CD8-positive, alpha-beta memory T cell (primary cell): ENCODE results near the gene APOO. TPM values are rescaled to one million over a fixed set of nuclear protein-coding genes. Genes with fewer than 3 reads are reported as not detected.

Experiments
- CTCF ChIA-PET: fragments of 350-600 bp; sonication (Branson Sonifier 250); formaldehyde crosslinking; loops from one replicate; lab custom pipeline; 2021; ENCODE audit warnings: antibody characterized with exemption; lab: Charles Lee
- POLR2A ChIA-PET: fragments of 350-600 bp; sonication (Branson Sonifier 250); formaldehyde crosslinking; loops from one replicate; lab custom pipeline; 2021; ENCODE audit warnings: antibody characterized with exemption; lab: Charles Lee
- DNase-seq, 5 donors: peaks; one replicate each; pipeline versions ENCODE4 v3.0.0 to v3.0.0-alpha.2; 2020 to 2022; ENCODE audit warnings: mixed read lengths in 1 of 5
- H3K27ac ChIP-seq: one replicate; pipeline ENCODE4 v1.7.0; 2013; ENCODE audit warnings: low read depth, mild to moderate bottlenecking, low read length, moderate library complexity
- H3K27me3 ChIP-seq: 2 replicates; pipeline ENCODE4 v1.7.0; 2013; ENCODE audit warnings: low read length, mild to moderate bottlenecking; ENCODE audit not compliant: insufficient read depth, poor library complexity, severe bottlenecking
- H3K36me3 ChIP-seq: 2 replicates; pipeline ENCODE4 v1.7.0; 2013; ENCODE audit warnings: mild to moderate bottlenecking, low read length, moderate library complexity; ENCODE audit not compliant: insufficient read depth
- H3K4me1 ChIP-seq: 2 replicates; pipeline ENCODE4 v1.7.0; 2013; ENCODE audit warnings: mild to moderate bottlenecking, low read length, moderate library complexity; ENCODE audit not compliant: insufficient read depth
- H3K4me3 ChIP-seq: 2 replicates; pipeline ENCODE4 v1.7.0; 2013; ENCODE audit warnings: mild to moderate bottlenecking, low read length
- H3K9me3 ChIP-seq: 2 replicates; pipeline ENCODE4 v1.7.0; 2013; ENCODE audit warnings: mild to moderate bottlenecking, low read length
- H3K27ac Mint-ChIP-seq, 8 donors: one replicate each; pipeline ENCODE4 v1.8.0; 2020 to 2021; ENCODE audit warnings: mixed read lengths in 8 of 8, mild to moderate bottlenecking in 6 of 8, inconsistent platforms in 3 of 8, moderate library complexity in 3 of 8
- H3K27me3 Mint-ChIP-seq, 2 donors: one replicate each; pipeline ENCODE4 v1.8.0; 2020 to 2021; ENCODE audit warnings: mixed read lengths in 2 of 2, mild to moderate bottlenecking in 1 of 2, moderate library complexity in 1 of 2
- H3K36me3 Mint-ChIP-seq, 3 donors: one replicate each; pipeline ENCODE4 v1.8.0; 2020 to 2021; ENCODE audit warnings: mixed read lengths in 3 of 3, inconsistent platforms in 1 of 3, mild to moderate bottlenecking in 1 of 3
- H3K4me1 Mint-ChIP-seq, 3 donors: one replicate each; pipeline ENCODE4 v1.8.0; 2020 to 2021; ENCODE audit warnings: mixed read lengths in 3 of 3, inconsistent platforms in 1 of 3, mild to moderate bottlenecking in 1 of 3
- H3K4me3 Mint-ChIP-seq, 7 donors: one replicate each; pipeline ENCODE4 v1.8.0; 2020 to 2021; ENCODE audit warnings: mixed read lengths in 7 of 7, mild to moderate bottlenecking in 6 of 7, moderate library complexity in 4 of 7, inconsistent platforms in 2 of 7
- H3K9me3 Mint-ChIP-seq, 5 donors: one replicate each; pipeline ENCODE4 v1.8.0; 2020 to 2022; ENCODE audit warnings: mixed read lengths in 5 of 5, mild to moderate bottlenecking in 3 of 5, moderate library complexity in 2 of 5, inconsistent platforms in 1 of 5
- polyA plus RNA-seq: library from polyadenylated mRNA; unstranded; fragments of 300-500 nt; fragmentation: Illumina TruSeq; gene quantifications from one replicate; pipeline ENCODE4 v1.2.3, GENCODE V29; 2021
- total RNA-seq, 2 experiments: library from RNA; stranded (reverse); gene quantifications; one replicate each; pipeline ENCODE4 v1.2.3, GENCODE V29; 2021

APOO gene
- total and polyA plus RNA-seq, 3 experiments from 2014 or later: 20.0 to 42.6 (median 38.3) TPM

GRCh38 chrX:23939203-23939602, 31.5 kb upstream of the APOO start:
- no peak for DNase-seq
- H3K9me3 ChIP-seq: no peaks in the 10 kb centered on the region
- CTCF ChIA-PET: no interaction called here
- Mint-ChIP-seq H3K4me3 (no peak overlapping the region), H3K27ac (no peak overlapping the region), H3K4me1 (no peaks in the 10 kb centered on the region), H3K27me3 (no peaks in the 10 kb centered on the region), H3K36me3 (peaks cover 0 to 1% (median 0%) of the 10 kb centered on the region in 3 donors), H3K9me3 (no peaks in the 10 kb centered on the region)
- POLR2A ChIA-PET: no interaction called here
- no peaks in the 10 kb centered on the region for H3K27me3 ChIP-seq
- no peaks in the 10 kb centered on the region for H3K36me3 ChIP-seq
- H3K4me3 ChIP-seq: no peak overlapping the region
- H3K4me1 ChIP-seq: no peaks in the 10 kb centered on the region
- H3K27ac ChIP-seq: no peak overlapping the region

GRCh38 chrX:23938690-23939089, 31.0 kb upstream of the APOO start:
- Histone ChIP-seq H3K4me3 (no peak overlapping the region), H3K9me3 (no peaks in the 10 kb centered on the region), H3K36me3 (no peaks in the 10 kb centered on the region), H3K4me1 (no peaks in the 10 kb centered on the region), H3K27me3 (no peaks in the 10 kb centered on the region), H3K27ac (no peak overlapping the region)
- ChIA-PET CTCF (no interaction called here), POLR2A (interaction anchor here (0.6 kb wide), 1 partner anchor 52 kb away, joined by 3 read pairs; no protein-coding TSS in a partner anchor)
- no peak for DNase-seq
- no peaks in the 10 kb centered on the region for H3K27me3 Mint-ChIP-seq
- H3K4me3 Mint-ChIP-seq: no peak overlapping the region
- H3K4me1 Mint-ChIP-seq: no peaks in the 10 kb centered on the region
- no peak overlapping the region for H3K27ac Mint-ChIP-seq
- H3K36me3 Mint-ChIP-seq: peaks cover 0 to 1% (median 0%) of the 10 kb centered on the region in 3 donors
- H3K9me3 Mint-ChIP-seq: no peaks in the 10 kb centered on the region

GRCh38 chrX:23937100-23937499, 29.4 kb upstream of the APOO start:
- no peaks in the 10 kb centered on the region for H3K9me3 ChIP-seq
- no peaks in the 10 kb centered on the region for H3K27me3 Mint-ChIP-seq
- no peak overlapping the region for H3K4me3 Mint-ChIP-seq
- no peak for DNase-seq
- H3K9me3 Mint-ChIP-seq: no peaks in the 10 kb centered on the region
- CTCF ChIA-PET: no interaction called here
- POLR2A ChIA-PET: no interaction called here
- H3K27me3 ChIP-seq: no peaks in the 10 kb centered on the region
- peak overlapping the region in 1 of 8 donors; percentile 63 for H3K27ac Mint-ChIP-seq
- peaks cover 2 to 4% (median 4%) of the 10 kb centered on the region in 3 donors for H3K4me1 Mint-ChIP-seq
- peaks cover 1% of the 10 kb centered on the region for H3K4me1 ChIP-seq
- no peak overlapping the region for H3K27ac ChIP-seq
- no peaks in the 10 kb centered on the region for H3K36me3 Mint-ChIP-seq
- no peaks in the 10 kb centered on the region for H3K36me3 ChIP-seq
- no peak overlapping the region for H3K4me3 ChIP-seq

- Mint-ChIP-seq H3K36me3 (no peaks in the 10 kb centered on the region), H3K27ac (no peak overlapping the region), H3K9me3 (no peaks in the 10 kb centered on the region), H3K27me3 (no peaks in the 10 kb centered on the region), H3K4me3 (no peak overlapping the region), H3K4me1 (peaks cover 11 to 14% (median 13%) of the 10 kb centered on the region in 3 donors)
- Histone ChIP-seq H3K36me3 (no peaks in the 10 kb centered on the region), H3K4me3 (no peak overlapping the region), H3K27ac (no peak overlapping the region), H3K4me1 (peaks cover 10% of the 10 kb centered on the region), H3K27me3 (no peaks in the 10 kb centered on the region), H3K9me3 (no peaks in the 10 kb centered on the region)
- ChIA-PET CTCF (no interaction called here), POLR2A (no interaction called here)
- no peak for DNase-seq
Observed at GRCh38 chrX:23936180-23936579, 28.4 kb upstream of the APOO start.

GRCh38 chrX:23935106-23935505, 27.4 kb upstream of the APOO start:
- no peaks in the 10 kb centered on the region for H3K9me3 ChIP-seq
- no peaks in the 10 kb centered on the region for H3K36me3 Mint-ChIP-seq
- no peak for DNase-seq
- H3K27me3 Mint-ChIP-seq: no peaks in the 10 kb centered on the region
- no peaks in the 10 kb centered on the region for H3K27me3 ChIP-seq
- H3K4me3 Mint-ChIP-seq: no peak overlapping the region
- H3K4me1 ChIP-seq: peaks cover 16% of the 10 kb centered on the region
- no peaks in the 10 kb centered on the region for H3K9me3 Mint-ChIP-seq
- H3K27ac Mint-ChIP-seq: peak overlapping the region in 1 of 8 donors; percentile 46
- POLR2A ChIA-PET: interaction anchor here (0.6 kb wide), 1 partner anchor 119 kb away, joined by 3 read pairs; the partner anchor contains the start of gene EIF2S3
- peaks cover 14 to 20% (median 18%) of the 10 kb centered on the region in 3 donors for H3K4me1 Mint-ChIP-seq
- H3K4me3 ChIP-seq: no peak overlapping the region
- CTCF ChIA-PET: no interaction called here
- H3K27ac ChIP-seq: no peak overlapping the region
- no peaks in the 10 kb centered on the region for H3K36me3 ChIP-seq

GRCh38 chrX:23932046-23932445, 24.3 kb upstream of the APOO start:
- Mint-ChIP-seq H3K36me3 (no peaks in the 10 kb centered on the region), H3K4me3 (no peak overlapping the region), H3K9me3 (no peaks in the 10 kb centered on the region), H3K27me3 (no peaks in the 10 kb centered on the region), H3K27ac (peak overlapping the region in 7 of 8 donors; percentile 46 to 89 (median 74)), H3K4me1 (peaks cover 14 to 20% (median 18%) of the 10 kb centered on the region in 3 donors)
- CTCF ChIA-PET: interaction anchor here (1.1 kb wide), 1 partner anchor 23 kb away, joined by 4 read pairs; no protein-coding TSS in a partner anchor
- Histone ChIP-seq H3K27ac (no peak overlapping the region), H3K36me3 (no peaks in the 10 kb centered on the region), H3K4me1 (peaks cover 16% of the 10 kb centered on the region), H3K4me3 (no peak overlapping the region), H3K27me3 (no peaks in the 10 kb centered on the region), H3K9me3 (no peaks in the 10 kb centered on the region)
- POLR2A ChIA-PET: interaction anchor here (0.8 kb wide), 2 partner anchors 94 to 122 kb away, joined by 3 read pairs; no protein-coding TSS in a partner anchor
- DNase-seq: no peak

GRCh38 chrX:23930894-23931604, 23.3 kb upstream of the APOO start:
- Histone ChIP-seq H3K27ac (peak overlapping the region; percentile 31), H3K4me1 (peaks cover 16% of the 10 kb centered on the region), H3K36me3 (no peaks in the 10 kb centered on the region), H3K9me3 (no peaks in the 10 kb centered on the region), H3K4me3 (no peak overlapping the region), H3K27me3 (no peaks in the 10 kb centered on the region)
- CTCF ChIA-PET: interaction anchor here (1.1 to 1.2 kb wide), 2 partner anchors 24 to 149 kb away, joined by 3 to 4 read pairs; no protein-coding TSS in a partner anchor
- Mint-ChIP-seq H3K4me1 (peaks cover 14 to 20% (median 18%) of the 10 kb centered on the region in 3 donors), H3K27ac (peak overlapping the region; percentile 31 to 89 (median 83)), H3K4me3 (peak overlapping the region in 6 of 7 donors; percentile 5 to 62 (median 50)), H3K9me3 (no peaks in the 10 kb centered on the region), H3K36me3 (no peaks in the 10 kb centered on the region), H3K27me3 (no peaks in the 10 kb centered on the region)
- peak in 1 of 5 donors; percentile 41 for DNase-seq
- POLR2A ChIA-PET: interaction anchor here (0.8 kb wide), 1 partner anchor 95 kb away, joined by 3 read pairs; no protein-coding TSS in a partner anchor

- Mint-ChIP-seq H3K27me3 (peaks cover 0 to 4% of the 10 kb centered on the region in 2 donors), H3K4me1 (peaks cover 1 to 4% (median 4%) of the 10 kb centered on the region in 3 donors), H3K27ac (no peak overlapping the region), H3K4me3 (no peak overlapping the region), H3K9me3 (no peaks in the 10 kb centered on the region), H3K36me3 (no peaks in the 10 kb centered on the region)
- no peak overlapping the region for H3K27ac ChIP-seq
- CTCF ChIA-PET: no interaction called here
- no peaks in the 10 kb centered on the region for H3K36me3 ChIP-seq
- no peak overlapping the region for H3K4me3 ChIP-seq
- no peak for DNase-seq
- H3K9me3 ChIP-seq: no peaks in the 10 kb centered on the region
- no peaks in the 10 kb centered on the region for H3K27me3 ChIP-seq
- H3K4me1 ChIP-seq: peaks cover 4% of the 10 kb centered on the region
- POLR2A ChIA-PET: no interaction called here
Observed at GRCh38 chrX:23926015-23926414, 18.3 kb upstream of the APOO start.
